HG03060 (cell line): ENCODE measurements around the gene FLT3.
A peak's percentile ranks its signal among the peaks of the same experiment; 100 is the strongest.
"Not testable (repeated sequence)": the region's sequence is repeated elsewhere in the genome, so short reads cannot be mapped to it uniquely, and the experiment has no call there.

Source experiments
- ATAC-seq: cut with Tn5 transposase; IDR thresholded peaks from one replicate; pipeline ENCODE4 v1.9.1; 2021; ENCODE audit warnings: low read depth, moderate number of reproducible peaks; ENCODE audit not compliant: unreplicated experiment

FLT3 gene

DNA sequence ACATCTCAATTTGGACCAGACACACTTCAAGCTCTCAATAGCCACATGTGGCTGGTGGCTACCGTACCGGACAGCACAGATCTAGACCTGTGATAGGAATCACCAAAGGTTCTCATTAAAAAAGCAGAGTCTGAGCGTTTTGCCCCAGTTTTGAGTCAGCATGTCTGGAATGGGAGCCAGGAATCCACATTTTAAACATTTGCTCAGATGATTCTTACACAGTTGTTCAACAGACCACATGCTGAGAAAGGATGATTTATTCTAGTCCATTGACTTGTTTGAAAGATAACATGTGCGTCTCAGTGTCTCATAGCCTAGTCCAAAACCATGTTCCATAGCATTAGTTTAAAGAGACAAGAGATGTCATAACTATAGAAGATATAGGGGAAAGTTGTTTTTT is 53.4 kb downstream of the FLT3 start:
- no peak for ATAC-seq

- ATAC-seq = no peak
These were observed 54.5 kb downstream of the FLT3 start for GRCh38 chr13:28045861-28046260.

GRCh38 chr13:28044608-28045007 is 55.8 kb downstream of the FLT3 start:
- ATAC-seq = no peak

GRCh38 chr13:28043224-28043623 is 57.2 kb downstream of the FLT3 start:
- no peak for ATAC-seq

DNA sequence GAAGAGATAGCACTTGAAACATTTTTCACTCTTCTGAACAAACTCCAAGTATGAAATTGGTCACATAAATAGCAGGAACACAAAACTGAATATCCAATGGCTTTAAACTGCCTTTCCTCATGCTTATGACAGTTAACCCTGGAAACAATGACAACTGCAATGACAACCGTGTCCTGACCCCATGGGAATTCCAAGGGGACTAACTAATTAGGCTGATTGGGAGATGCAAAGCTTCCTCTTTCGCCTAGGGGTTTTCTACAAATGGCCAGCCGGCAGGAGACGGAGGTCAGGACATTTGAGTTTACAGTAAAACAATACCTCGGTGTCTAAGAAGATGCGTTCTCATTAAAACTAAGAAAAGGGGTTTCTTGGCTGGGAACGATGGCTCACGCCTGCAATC is 58.9 kb downstream of the FLT3 start:
- ATAC-seq = no peak

DNA sequence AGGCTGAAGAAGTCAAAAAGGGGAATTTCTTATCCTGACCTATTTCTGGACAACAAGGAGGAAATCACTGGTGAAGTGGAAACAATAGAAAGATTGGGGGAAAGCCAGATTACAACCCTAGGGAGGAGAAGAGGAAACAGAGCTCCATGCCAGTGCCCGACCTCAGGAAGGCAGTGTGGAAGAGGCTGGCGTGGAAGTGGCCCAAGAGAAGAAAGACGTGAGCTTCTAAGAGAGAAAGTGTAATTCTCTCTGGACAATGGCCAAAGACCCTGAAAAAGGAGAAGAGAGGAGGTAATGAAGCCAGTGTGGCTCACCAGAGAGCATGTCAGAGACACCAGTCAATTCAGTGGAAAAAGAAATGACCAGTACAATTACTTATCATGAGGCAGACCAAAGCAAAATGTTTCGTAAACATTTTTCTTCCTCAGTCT is 59.3 kb downstream of the FLT3 start:
- ATAC-seq = no peak

GRCh38 chr13:28037399-28037798 is 63.0 kb downstream of the FLT3 start:
- ATAC-seq = no peak

- no peak for ATAC-seq
These were observed 65.1 kb downstream of the FLT3 start for GRCh38 chr13:28035146-28035782.

DNA sequence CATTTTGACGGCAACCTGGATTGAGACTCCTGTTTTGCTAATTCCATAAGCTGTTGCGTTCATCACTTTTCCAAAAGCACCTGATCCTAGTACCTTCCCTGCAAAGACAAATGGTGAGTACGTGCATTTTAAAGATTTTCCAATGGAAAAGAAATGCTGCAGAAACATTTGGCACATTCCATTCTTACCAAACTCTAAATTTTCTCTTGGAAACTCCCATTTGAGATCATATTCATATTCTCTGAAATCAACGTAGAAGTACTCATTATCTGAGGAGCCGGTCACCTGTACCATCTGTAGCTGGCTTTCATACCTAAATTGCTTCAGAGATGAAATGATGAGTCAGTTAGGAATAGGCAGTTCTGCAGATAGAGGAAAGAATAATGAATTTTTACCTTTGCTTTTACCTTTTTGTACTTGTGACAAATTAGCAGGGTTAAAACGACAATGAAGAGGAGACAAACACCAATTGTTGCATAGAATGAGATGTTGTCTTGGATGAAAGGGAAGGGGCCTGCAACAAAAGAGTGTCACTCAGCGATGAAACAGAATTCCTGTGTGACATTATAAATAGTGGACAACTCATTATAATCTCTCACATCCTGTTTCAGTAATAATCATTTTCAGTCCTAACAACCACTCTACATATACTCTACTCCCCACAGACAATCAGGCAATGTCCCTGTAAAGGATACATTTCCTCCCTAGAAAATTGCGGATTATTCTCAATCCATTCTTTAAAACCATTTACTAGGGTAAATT is 66.3 kb downstream of the FLT3 start:
- no peak for ATAC-seq

DNA sequence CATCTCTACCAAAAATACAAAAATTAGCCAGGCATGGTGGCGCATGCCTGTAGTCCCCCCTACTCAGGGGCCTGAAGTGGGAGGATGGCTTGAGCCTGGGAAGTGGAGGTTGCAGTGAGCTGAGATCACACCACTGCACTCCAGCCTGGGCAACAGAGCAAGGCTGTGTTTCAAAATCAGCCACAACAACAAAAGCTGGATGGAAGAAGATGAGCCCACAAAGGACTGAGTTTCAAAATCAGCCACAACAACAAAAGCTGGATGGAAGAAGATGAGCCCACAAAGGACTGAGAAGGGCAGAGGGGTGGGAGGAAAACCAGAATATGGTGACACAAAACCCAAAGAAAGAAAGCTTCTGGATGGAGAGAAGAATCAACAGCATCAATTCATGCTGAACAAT is 67.9 kb downstream of the FLT3 start:
- ATAC-seq = not testable (repeated sequence)

DNA sequence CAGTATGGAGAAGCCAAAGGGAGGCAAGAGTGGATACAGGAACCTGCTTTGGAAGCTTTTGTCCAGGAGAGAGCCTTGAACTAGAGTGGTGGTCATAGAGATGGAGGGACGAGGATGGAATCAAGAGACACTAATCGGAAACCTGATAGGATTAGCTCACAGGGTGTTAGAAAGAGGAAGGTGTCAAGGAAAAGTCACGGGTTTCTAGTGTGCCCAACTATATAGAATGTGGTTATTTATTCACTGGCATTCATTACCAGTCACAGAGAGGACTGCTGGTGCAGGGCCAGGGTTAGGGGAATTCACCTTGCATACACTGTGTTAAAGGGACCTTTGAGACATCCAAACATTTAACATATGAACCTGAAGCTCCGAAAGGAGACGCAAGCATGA is 68.5 kb downstream of the FLT3 start:
- ATAC-seq = no peak

- no peak for ATAC-seq
These were observed 69.0 kb downstream of the FLT3 start for GRCh38 chr13:28031220-28031895.

- no peak for ATAC-seq
These were observed 72.6 kb downstream of the FLT3 start for GRCh38 chr13:28027607-28028364.

GRCh38 chr13:28027071-28027470 is 73.3 kb downstream of the FLT3 start:
- no peak for ATAC-seq

- ATAC-seq = no peak
These were observed 73.9 kb downstream of the FLT3 start for GRCh38 chr13:28026508-28026907.

- no peak for ATAC-seq
These were observed 77.4 kb downstream of the FLT3 start for GRCh38 chr13:28022848-28023518.

DNA sequence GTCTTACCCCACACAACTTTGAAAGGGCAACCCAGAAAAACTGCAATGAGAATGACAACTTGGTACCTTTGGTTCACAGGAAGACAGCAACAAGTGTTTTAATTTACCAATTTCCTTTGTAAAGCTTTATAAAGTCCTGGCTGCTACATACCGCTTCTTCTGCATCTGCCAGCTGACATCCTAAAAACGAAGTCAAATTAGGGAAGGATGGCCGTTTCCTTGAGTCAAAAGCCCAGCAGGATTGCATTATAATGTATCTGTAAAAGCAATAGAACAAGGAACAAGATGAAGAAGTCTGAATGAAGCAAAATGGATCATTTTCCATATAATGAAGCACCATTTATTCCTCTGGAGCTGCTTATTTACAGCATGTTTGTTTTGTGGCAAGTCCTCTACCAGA is 86.1 kb downstream of the FLT3 start:
- no peak for ATAC-seq

DNA sequence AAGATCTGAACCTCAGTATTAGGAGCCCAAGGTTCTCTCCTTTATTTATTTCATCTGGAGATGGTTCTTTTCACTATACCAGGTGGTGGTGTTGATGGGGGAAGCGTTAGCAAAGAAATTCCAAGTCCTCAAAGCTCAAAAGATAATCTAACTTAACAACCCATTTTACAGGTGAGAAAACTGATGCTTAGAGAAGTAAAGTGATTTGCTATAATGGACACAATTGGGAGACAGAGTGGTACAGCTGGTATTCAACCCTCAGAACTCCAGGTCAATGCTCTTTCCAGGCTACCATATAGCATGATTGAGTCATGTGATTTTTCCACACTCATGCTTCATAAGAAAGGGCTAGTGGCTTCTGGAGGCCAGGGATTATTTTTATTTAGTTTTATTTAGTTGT is 86.9 kb downstream of the FLT3 start:
- ATAC-seq = no peak

DNA sequence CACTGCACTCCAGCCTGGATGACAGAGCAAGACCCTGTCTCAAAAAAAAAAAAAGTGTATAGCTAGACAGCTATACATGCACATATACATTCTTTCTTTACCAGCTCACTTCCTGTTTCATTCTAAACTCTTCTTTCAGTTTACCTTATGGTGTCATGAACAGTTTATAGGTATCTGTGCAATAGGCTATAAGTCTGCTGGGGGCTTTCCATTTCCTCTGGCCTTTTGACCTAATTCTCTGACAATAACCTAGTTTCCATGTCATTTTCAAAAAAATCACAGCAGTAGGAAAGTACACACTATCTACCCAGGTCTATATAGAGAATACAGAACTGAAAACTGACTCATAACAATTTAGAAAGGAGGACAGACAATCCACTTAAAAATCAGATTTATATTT is 87.5 kb downstream of the FLT3 start:
- peak; percentile 81 for ATAC-seq

DNA sequence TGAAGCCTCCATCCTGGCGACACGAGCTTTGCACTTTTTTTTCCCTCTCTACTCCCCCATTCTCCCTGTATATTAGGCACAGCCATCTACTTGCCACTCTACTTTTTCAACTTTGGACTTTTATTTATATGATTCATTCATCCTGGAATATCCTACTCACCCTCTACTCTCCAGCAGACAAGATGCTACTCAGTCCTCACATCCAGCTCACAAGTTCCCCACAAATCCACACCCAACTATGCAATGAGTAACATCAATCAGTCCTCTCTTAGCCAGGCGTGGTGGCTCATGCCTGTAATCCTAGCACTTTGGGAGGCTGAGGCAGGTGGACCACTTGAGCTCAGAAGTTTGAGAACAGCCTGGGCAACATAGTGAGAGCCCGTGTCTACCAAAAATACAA is 88.0 kb downstream of the FLT3 start:
- ATAC-seq = no peak
